ENCODE measurements around the gene SHROOM1.
"Not testable (repeated sequence)": the region's sequence is repeated elsewhere in the genome, so short reads cannot be mapped to it uniquely, and the experiment has no call there.

The SHROOM1 gene

DNA sequence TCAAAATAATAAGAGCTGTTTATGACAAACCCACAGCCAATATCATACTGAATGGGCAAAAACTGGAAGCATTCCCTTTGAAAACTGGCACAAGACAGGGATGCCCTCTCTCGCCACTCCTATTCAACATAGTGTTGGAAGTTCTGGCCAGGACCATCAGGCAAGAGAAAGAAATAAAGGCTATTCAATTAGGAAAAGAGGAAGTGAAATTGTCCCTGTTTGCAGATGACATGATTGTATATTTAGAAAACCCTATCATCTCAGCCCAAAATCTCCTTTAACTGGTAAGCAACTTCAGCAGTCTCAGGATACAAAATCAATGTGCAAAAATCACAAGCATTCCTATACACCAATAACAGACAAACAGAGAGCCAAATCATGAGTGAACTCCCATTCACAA, 26.2 kb downstream of the SHROOM1 start:
- not testable (repeated sequence) for H3K79me2 ChIP-seq (ENCODE audit: insufficient read depth, low read length); H3K4me2 ChIP-seq (ENCODE audit: low read depth, low read length, poor library complexity, severe bottlenecking); H3K9ac ChIP-seq (ENCODE audit: low read depth, low read length, poor library complexity, severe bottlenecking); H3K4me1 ChIP-seq (ENCODE audit: insufficient read depth, low read length, poor library complexity, severe bottlenecking); H3K27me3 ChIP-seq (ENCODE audit: insufficient read depth, low read length, poor library complexity, severe bottlenecking); H4K20me1 ChIP-seq (ENCODE audit: insufficient read depth, low read length, poor library complexity, severe bottlenecking); H3K4me3 ChIP-seq (ENCODE audit: low read length, poor library complexity, severe bottlenecking); H3K36me3 ChIP-seq (ENCODE audit: insufficient read depth, low read length); H3K9me2 ChIP-seq (replicated peaks; ENCODE audit: low read depth, low read length); H3K9me3 ChIP-seq (ENCODE audit: insufficient read depth, low read depth, low read length); H3F3A ChIP-seq (ENCODE audit: low read depth); H2AFZ ChIP-seq (ENCODE audit: low read length)

DNA sequence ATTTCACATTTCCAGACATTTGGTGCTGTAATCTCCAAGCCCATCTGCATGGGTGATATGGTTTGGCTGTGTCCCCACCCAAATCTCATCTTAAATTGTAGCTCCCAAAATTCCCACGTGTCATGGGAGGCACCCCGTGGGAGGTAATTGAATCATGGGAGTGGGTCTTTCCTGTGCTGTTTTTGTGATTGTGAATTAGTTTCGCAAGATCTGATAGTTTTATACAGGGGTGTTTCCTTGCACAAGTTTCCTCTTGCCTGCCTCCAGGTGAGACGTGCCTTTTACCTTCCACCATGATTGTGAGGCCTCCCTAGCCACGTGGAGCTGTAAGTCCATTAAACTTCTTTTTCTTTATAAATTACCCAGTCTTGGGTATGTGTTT, 27.8 kb downstream of the SHROOM1 start:
- H3K36me3 ChIP-seq (ENCODE audit: insufficient read depth, low read length); H3K27me3 ChIP-seq (ENCODE audit: insufficient read depth, low read length, poor library complexity, severe bottlenecking); H3K9ac ChIP-seq (ENCODE audit: low read depth, low read length, poor library complexity, severe bottlenecking); H3K4me1 ChIP-seq (ENCODE audit: insufficient read depth, low read length, poor library complexity, severe bottlenecking); H3K4me2 ChIP-seq (ENCODE audit: low read depth, low read length, poor library complexity, severe bottlenecking); H3K9me3 ChIP-seq (ENCODE audit: insufficient read depth, low read depth, low read length); H2AFZ ChIP-seq (ENCODE audit: low read length); H3K9me2 ChIP-seq (replicated peaks; ENCODE audit: low read depth, low read length); H3F3A ChIP-seq (ENCODE audit: low read depth); H4K20me1 ChIP-seq (ENCODE audit: insufficient read depth, low read length, poor library complexity, severe bottlenecking); H3K4me3 ChIP-seq (ENCODE audit: low read length, poor library complexity, severe bottlenecking); H3K79me2 ChIP-seq (ENCODE audit: insufficient read depth, low read length): not testable (repeated sequence)

DNA sequence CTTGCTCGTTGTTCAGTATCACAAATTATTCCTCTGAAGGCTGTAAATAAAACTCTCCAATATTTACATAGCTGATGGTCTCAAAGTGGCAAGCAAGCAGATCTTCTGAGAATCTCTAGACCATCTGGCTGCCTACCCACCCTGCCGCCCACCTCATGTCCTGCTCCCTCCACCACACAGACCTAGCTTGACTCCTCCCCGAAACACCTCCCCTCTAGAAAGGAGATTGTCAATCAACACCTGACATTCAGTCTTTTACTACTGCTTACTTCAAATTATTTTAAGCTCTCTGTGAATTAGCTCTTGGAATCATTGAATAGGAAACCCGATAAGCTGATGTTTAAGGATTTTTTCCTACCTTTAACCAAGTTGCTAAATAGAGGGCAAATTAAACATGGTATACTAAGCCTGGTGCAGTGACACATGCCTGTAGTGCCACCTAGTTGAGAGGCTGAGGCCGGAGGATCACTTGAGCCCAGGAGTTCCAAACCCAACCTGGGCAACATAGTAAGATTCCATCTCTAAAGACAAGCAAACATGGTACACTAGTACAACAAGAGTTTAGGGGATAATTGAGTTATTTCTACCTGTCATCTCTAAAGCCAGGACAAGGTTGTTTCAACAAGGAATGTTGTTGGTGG, 28.3 kb downstream of the SHROOM1 start:
- Histone ChIP-seq H3F3A (ENCODE audit: low read depth) (no peaks in the 10 kb centered on the region), H3K9ac (ENCODE audit: low read depth, low read length, poor library complexity, severe bottlenecking) (no peak overlapping the region), H2AFZ (ENCODE audit: low read length) (no peak overlapping the region), H4K20me1 (ENCODE audit: insufficient read depth, low read length, poor library complexity, severe bottlenecking) (no peaks in the 10 kb centered on the region), H3K4me2 (ENCODE audit: low read depth, low read length, poor library complexity, severe bottlenecking) (no peak overlapping the region), H3K4me1 (ENCODE audit: insufficient read depth, low read length, poor library complexity, severe bottlenecking) (no peaks in the 10 kb centered on the region), H3K36me3 (ENCODE audit: insufficient read depth, low read length) (no peaks in the 10 kb centered on the region), H3K9me2 (replicated peaks; ENCODE audit: low read depth, low read length) (no peaks in the 10 kb centered on the region), H3K4me3 (ENCODE audit: low read length, poor library complexity, severe bottlenecking) (no peak overlapping the region), H3K9me3 (ENCODE audit: insufficient read depth, low read depth, low read length) (no peaks in the 10 kb centered on the region), H3K79me2 (ENCODE audit: insufficient read depth, low read length) (no peaks in the 10 kb centered on the region), H3K27me3 (ENCODE audit: insufficient read depth, low read length, poor library complexity, severe bottlenecking) (no peaks in the 10 kb centered on the region)
- TF ChIP-seq EZH2phosphoT487 (IDR thresholded peaks at IDR 0.05; ENCODE audit: borderline replicate concordance), result no peak
- TF ChIP-seq, protein P1, sequence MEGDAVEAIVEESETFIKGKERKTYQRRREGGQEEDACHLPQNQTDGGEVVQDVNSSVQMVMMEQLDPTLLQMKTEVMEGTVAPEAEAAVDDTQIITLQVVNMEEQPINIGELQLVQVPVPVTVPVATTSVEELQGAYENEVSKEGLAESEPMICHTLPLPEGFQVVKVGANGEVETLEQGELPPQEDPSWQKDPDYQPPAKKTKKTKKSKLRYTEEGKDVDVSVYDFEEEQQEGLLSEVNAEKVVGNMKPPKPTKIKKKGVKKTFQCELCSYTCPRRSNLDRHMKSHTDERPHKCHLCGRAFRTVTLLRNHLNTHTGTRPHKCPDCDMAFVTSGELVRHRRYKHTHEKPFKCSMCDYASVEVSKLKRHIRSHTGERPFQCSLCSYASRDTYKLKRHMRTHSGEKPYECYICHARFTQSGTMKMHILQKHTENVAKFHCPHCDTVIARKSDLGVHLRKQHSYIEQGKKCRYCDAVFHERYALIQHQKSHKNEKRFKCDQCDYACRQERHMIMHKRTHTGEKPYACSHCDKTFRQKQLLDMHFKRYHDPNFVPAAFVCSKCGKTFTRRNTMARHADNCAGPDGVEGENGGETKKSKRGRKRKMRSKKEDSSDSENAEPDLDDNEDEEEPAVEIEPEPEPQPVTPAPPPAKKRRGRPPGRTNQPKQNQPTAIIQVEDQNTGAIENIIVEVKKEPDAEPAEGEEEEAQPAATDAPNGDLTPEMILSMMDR (conservative IDR thresholded peaks at IDR 0.05; ENCODE audit: low read length), result no peak

DNA sequence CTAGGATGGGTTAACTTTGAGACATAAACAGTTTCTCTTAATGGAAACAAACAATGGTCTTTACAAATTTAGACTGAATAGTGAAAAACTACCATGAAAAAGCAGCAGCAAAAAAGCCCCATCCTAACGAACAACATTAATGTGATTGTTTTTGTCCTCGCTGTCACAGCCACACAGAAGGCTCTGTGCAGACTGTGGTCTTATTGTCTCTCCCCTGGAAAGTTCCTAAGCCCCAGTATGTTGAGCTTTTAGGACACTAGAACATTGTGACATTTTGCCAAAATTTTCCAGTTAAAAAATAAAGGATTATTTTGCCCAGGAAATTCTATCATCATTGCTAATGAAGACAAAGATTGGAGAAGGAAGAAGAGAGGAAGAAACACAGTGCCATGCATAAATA, 29.9 kb downstream of the SHROOM1 start:
- Histone ChIP-seq H3K9me2 (replicated peaks; ENCODE audit: low read depth, low read length) (no peaks in the 10 kb centered on the region), H3K4me2 (ENCODE audit: low read depth, low read length, poor library complexity, severe bottlenecking) (no peak overlapping the region), H3K9ac (ENCODE audit: low read depth, low read length, poor library complexity, severe bottlenecking) (no peak overlapping the region), H2AFZ (ENCODE audit: low read length) (no peak overlapping the region), H3K27me3 (ENCODE audit: insufficient read depth, low read length, poor library complexity, severe bottlenecking) (no peaks in the 10 kb centered on the region), H3F3A (ENCODE audit: low read depth) (no peaks in the 10 kb centered on the region), H3K79me2 (ENCODE audit: insufficient read depth, low read length) (no peaks in the 10 kb centered on the region), H4K20me1 (ENCODE audit: insufficient read depth, low read length, poor library complexity, severe bottlenecking) (no peaks in the 10 kb centered on the region), H3K36me3 (ENCODE audit: insufficient read depth, low read length) (no peaks in the 10 kb centered on the region), H3K4me1 (ENCODE audit: insufficient read depth, low read length, poor library complexity, severe bottlenecking) (no peaks in the 10 kb centered on the region), H3K4me3 (ENCODE audit: low read length, poor library complexity, severe bottlenecking) (no peak overlapping the region), H3K9me3 (ENCODE audit: insufficient read depth, low read depth, low read length) (no peaks in the 10 kb centered on the region)
- no peak for TF ChIP-seq EZH2phosphoT487 (IDR thresholded peaks at IDR 0.05; ENCODE audit: borderline replicate concordance)
- TF ChIP-seq, protein P1 (conservative IDR thresholded peaks at IDR 0.05; ENCODE audit: low read length), result no peak

Measured in Loucy (cell line).